Endothelial cell of hepatic sinusoid (primary cell): ENCODE measurements around the gene SHANK1.
"Not testable (repeated sequence)": the region's sequence is repeated elsewhere in the genome, so short reads cannot be mapped to it uniquely, and the experiment has no call there.

ENCODE experiments used
- in situ Hi-C: cut with HindIII; loops from 2 replicates; pipeline ENCODE4 v1.10.0; 2017; ENCODE audit warnings: low sequenced_read_pairs

The SHANK1 gene

DNA sequence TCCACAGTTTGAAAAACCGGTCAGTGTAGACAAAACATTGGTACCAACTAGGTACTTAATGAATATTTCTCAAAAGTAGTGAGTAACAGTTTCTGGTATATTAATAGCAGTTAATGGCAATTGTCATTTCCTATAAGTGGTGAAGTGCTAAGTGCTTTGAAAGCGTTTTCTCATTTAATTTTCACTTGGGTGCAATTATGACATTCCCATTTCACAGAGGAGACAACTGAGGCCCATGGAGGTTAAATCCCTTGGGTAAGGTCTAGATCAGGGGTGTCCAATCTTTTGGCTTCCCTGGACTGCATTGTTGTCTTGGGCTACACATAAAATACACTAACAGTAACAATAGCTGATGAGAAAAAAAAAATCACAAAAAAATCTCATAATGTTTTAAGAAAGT is 79.2 kb downstream of the SHANK1 start:
- in situ Hi-C loops, result no loop called here

DNA sequence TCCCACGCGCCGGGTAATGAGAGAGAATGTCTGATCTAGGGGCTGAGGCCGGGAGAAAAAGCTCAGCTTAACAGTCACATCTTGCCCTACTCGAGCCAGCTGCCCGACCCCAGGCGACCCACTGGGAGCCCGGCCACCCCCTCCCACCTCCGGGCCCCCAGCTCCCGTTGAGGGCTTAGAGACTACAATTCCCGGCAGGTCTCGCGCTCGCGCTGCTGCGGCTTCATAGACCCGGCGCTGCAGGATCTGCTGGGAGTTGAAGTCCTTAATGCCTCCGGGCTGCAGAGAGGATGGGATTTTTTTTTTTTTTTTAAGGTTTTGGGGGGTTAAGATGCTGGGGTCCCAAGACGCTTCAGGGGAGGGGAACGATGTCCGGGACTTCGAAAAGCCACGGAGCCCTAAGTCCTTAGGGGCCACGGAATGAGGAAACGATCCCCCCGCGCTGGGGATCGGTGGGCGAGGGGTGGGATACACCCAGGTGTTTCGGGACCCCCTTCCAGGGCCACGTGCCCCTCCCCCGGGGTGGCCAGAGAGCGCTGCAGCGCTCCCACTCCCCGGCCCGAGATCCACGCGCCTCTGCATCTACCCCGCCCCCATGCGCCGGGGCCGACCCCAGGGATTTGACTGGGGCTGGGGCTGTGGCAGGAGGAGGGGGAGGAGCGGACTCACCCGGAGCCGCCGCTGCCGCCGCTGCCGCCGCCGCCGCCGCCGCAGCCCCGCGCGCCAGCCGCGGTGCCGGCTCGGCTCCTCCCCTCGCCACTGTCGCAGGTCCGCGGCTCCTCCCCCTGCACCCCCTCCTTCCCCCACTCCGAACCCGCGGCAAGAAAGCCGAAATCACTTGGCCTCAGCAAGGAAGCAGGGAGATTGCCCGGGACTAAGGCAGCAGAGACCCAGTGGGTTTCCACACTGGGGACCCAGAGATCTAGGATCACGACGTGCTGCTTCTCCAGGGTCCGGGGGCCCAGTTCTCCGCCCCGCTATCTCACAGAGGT is 80.2 kb downstream of the SHANK1 start, which contains the start of gene SYT3:
Gene SYT3 (minus strand): TSS at position 761 of the 992 bp plus-strand sequence. CDS start 2,470 bp downstream, outside the sequence.
- in situ Hi-C loops, result no loop called here

DNA sequence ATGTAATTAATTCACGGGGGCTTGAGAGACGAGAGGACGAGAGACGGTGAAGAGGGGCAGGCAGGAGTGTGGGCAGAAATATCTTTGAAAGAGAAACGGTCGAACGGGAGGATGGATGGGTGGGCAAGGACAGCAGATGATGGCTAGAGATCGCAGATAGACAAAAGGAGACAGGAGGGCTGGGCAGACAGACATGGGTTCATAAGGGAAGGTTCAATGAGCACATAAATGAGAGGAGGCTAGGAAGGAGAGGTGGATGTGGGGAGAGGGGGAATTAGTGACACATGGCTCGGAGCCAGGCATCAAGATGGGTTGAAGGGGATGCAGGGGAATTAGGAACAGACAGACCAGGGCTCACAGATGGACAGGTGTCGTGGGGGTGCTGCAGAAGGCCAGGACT is 81.0 kb downstream of the SHANK1 start:
- in situ Hi-C loops, result no loop called here

DNA sequence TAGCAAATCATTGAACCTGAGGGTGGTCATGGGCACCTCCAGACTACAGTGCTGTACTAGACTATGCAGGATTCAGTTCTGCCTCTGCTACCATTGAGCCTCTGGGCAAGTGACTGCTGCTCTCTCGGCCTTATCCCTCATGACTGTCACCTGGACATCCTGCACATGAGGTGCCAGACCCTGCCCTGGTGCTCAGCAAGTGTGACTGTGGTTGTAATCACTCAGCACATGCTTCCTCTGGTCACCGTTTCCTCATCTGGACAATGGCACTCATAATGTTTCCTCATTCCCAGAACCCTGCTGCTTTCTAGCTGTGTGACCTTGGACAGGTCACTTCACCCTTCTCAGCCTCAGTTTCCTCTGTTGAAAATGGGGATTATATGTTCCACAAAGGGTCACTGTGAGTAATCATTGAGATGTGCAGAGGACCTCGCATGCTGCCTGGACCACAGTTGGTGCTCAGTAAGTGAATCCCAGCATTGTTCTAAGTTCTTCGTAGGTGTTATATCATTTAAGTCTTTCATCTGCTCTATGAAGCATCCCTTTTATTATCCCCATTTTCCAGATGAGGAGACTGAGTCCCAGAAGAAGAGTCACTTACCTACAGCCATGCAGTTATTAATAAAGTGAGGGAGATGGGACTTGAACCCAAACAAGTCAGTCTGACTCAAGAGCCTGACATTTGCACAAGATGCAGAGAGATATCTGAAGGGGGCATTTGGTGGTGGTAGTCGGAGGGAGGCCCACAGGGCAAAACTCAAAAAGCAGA is 83.1 kb downstream of the SHANK1 start:
- in situ Hi-C loops, result no loop called here

DNA sequence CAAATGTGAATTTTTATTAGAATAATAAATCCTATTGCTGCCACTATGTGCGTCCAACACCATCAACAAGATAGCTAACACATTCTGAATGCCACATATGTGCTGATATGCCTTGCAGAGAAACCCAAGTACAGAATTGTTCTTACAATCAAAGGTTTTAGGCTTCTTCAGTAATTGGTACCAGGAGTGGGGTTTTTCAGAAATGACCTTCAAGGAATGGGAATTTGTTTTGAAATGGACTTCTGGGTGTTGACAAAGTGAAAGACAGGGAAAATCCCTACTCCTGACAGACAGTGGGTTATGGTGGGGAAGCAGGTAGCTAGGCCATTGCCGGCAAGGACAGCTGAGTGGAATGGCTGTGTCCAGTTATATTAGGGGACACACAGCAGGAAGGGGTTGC is 85.6 kb downstream of the SHANK1 start:
- in situ Hi-C loops, result no loop called here

DNA sequence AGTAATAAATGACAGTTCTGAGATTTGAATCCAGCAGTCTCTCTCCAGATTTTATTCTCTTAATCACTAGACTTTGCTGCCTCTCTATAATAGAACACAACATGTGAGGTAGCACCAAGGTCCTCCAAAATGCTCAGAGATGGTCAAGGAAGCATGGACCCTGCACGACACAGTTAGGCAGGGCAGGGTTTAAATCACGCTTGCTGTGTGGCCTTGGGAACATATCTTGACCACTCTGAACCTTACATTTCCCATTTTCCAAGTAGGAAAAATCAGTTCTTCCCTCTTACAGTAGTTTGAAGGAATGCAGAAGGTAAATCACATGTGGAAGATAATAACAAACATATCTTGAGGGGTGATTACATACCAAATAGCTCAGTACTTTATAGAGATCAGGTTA is 86.2 kb downstream of the SHANK1 start:
- in situ Hi-C loops, result no loop called here

DNA sequence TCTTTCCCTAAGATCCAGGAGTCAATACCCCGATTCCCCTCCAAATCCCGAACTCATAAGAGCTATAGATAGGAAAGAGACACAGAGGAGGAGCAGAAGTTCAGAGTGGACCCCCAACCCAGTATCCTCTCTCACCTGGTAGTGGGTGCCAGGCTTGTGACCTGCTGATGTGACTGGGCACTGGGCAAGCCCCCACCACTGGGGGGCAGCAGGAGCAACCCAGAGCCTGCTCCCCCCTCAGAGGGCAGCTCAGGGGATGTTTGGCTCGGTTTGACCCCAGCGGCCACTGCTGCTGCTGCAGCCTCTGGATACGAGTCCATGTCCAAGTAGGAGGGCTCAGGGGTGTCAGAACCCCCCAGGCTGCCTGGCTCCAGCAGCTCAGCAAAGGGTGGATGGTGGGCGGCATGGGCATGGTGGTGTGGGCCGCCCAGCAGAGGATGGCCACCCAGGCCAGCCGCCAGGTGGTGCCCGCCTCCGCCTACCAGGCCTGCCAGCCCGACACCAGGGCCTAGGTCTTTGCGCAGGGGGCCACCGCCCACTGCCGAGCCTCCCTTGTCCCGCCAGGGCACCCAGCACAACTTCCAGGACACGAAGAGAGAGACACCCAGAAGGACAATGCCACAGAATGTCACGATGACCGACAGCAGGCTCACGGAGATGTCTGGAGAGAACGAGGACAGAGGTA is 87.3 kb downstream of the SHANK1 start:
- in situ Hi-C loops, result no loop called here

DNA sequence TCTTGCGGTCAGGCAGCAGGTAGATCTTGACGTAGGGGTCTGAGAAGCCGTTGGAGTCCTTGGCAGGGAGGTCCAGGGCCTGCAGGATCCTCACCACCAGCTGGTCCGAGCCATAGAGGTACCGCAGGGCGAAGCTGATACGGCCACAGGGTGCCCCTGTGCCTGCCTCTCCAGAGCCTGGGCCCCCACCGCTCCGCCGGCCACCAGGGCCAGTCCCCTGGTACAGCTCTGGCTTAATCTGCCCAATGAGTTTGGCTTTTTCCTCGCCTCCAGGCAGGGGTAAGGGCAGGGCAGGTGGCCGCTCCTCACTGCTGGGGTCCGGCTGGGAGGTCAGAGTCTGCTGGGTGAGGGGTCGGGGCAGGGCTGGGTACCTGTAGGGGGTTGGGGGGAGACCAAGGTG is 89.8 kb downstream of the SHANK1 start:
- in situ Hi-C loops, result no loop called here

DNA sequence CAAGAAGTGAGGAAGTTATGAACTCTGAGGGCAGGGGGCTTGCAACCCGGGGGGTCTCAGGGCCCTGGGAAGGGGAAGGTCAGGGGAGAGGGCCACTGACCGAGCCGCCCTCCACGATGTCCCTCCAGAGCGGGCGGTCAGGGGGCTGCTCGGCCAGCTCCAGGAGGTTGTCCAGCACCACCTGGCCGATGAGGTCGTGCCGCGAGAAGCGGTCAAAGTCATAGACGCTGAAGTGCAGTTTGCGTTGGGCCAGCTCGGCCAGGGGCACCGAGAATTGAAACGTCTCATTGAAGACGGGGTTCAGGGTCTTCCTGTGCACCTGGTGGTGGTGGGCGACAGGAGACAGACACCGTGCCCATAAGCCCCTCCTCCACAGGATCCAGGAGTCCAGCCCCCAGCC is 90.4 kb downstream of the SHANK1 start:
- in situ Hi-C loops, result no loop called here

DNA sequence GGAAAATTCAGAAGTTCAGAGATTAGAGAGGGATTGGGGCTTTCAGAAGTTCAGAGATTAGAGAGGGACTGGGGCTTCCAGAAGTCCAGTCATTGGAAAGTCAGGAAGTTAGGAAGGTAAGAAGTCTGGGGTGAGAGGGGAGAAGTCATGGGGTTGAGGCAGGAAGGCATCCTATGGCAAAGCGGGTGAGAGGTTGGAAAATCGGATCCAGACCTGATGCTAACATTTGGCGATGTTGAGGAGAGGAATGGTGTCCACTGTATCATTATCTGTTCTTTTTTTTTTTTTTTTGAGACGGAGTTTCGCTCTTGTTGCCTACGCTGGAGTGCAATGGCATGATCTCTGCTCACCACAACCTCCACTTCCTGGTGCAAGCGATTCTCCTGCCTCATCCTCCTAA is 91.1 kb downstream of the SHANK1 start:
- in situ Hi-C loops, result no loop called here

DNA sequence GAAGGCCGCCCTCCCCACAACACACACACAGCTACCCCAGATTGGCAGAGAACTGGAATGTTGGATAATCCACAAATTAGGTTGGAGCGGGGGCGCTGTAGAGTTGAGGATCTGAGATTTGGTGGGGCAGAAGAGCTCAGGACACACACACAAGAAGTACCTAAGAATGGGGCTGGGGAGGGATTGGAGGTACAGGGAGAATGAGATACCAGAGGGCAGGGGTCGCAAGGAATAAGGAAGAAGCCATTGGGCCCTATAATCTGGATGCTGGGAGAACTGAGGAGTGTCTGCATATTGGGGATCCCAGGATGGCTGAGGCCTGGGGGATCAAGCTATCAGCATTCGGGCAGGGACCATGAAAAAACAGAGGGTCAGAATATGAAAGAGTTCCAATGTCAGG is 91.5 kb downstream of the SHANK1 start:
- in situ Hi-C loops, result no loop called here

DNA sequence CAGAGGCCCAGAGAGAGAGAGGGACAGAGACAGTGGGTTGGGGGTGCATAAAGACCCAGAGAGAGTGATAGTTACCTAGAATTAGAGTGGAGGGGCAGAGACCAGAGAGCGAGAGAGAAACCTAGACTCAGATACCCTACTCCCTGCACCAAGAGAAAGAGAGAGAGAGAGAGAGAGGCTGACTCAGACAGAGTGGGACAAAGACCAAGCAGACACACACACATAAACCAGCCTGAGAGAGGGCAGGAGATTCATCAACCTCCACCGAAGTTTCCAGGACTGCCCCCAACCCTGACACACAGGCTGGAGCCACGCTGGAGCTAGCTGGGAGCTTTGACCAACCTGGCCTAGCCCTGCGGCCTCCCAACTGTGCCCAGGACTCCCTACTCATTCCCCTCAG is 92.8 kb downstream of the SHANK1 start:
- in situ Hi-C loops, result no loop called here

DNA sequence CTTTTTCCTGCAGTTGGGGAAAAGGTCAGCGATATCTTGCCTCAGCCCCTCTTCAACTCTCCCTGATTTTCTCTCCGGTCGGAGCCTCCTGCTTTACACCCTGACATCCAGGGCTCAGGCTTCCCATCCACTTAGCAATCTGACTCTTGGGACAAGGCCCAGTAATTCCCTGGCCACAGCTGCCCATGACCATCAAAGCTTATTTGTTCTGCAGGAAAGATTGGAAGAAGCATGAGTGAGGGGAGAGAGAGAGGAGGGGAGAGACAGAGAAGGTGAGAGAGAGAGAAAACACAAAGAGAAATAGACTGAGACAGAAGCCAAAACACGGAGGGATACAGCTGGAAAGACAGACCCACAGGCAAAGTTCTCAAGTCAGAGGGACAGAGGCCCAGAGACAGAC is 93.6 kb downstream of the SHANK1 start:
- in situ Hi-C loops, result no loop called here

DNA sequence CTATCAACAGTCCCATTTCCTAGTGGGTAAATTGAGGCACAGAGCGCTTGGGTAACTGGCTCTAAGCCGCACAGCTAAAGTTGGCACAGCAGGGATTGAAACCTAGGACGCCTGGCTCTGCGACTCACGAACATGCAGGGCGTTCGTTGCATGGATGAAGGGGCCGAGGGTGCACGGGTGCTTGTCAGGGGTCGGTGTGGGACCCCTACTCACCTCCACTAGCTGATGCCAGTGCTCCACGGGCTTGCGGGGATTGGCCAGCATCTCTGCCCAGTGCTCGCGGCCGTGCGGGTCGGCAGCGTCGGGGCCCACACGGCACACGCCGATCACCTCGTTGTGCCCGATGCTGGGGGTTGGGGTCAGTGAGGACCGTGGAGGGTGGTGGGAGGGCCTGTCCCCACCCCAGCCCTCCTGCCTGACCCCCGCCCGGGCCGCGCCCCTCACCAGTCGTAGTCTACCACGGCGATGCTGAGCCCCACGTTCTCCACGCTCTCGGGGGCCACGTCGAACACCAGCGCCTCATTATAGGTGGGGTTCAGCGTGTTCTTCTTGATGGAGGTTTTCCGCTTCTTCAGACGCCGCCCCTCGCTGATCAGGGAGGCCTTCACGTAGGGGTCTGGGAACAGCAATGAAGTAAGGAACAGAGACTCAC is 94.5 kb downstream of the SHANK1 start:
- in situ Hi-C loops, result no loop called here

DNA sequence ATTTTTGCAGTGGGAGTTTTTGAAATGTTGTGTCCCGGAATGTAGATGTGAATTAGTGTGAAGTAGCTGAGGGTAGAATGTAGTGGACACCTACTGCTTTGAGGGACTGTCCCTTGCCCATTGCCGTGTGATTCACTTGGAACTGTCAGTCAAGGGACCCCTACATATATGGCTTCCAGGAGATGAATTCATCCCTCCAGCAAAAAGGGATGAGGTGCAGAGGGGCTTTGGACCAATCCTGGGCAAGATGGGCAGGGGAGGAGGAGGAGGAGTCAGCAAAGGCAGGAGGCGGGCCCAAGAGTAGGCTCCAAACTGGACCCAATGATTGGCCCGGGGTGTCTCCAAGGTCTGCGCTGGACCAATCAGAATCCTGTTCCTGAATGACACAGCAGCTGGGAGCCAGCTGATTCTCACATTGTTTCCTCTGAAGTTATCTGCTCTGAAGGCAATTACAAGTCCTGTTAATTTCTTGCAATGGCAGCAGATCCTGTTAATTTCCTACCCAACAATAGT is 99.2 kb downstream of the SHANK1 start:
- in situ Hi-C loops, result not testable (repeated sequence)

DNA sequence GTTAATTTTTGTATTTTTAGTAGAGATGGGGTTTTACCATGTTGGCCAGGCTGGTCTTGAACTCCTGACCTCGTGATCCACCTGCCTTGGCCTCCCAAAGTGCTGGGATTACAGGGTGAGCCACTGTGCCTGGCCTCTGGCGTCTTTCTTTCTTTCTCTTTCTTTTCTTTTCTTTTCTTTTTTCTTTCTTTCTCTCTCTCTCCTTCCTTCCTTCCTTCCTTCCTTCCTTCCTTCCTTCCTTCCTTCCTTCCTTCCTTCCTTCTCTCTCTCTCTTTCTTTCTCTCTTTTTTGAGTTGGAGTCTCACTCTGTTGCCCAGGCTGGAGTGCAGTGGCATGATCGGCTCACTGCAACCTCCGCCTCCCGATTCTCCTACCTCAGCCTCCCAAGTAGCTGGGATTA is 100.4 kb downstream of the SHANK1 start:
- in situ Hi-C loops, result not testable (repeated sequence)

DNA sequence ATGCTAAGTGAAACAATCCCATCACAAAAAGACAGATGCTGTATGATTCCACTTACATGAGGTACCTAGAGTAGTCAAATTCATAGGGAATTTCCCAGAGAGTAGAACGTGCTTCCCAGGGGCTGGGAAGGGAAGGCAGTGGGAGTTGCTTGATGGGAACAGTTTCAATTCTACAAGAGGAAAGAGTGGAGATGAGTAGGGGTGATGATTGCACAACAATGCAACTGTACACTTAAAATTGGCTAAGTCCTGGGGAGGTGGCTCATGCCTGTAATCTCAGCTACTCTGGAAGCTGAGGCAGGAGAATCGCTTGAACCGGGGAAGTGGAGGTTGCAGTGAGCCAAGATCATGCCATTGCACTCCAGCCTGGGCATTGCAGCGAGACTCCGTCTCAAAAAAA is 101.2 kb downstream of the SHANK1 start:
- in situ Hi-C loops, result not testable (repeated sequence)

DNA sequence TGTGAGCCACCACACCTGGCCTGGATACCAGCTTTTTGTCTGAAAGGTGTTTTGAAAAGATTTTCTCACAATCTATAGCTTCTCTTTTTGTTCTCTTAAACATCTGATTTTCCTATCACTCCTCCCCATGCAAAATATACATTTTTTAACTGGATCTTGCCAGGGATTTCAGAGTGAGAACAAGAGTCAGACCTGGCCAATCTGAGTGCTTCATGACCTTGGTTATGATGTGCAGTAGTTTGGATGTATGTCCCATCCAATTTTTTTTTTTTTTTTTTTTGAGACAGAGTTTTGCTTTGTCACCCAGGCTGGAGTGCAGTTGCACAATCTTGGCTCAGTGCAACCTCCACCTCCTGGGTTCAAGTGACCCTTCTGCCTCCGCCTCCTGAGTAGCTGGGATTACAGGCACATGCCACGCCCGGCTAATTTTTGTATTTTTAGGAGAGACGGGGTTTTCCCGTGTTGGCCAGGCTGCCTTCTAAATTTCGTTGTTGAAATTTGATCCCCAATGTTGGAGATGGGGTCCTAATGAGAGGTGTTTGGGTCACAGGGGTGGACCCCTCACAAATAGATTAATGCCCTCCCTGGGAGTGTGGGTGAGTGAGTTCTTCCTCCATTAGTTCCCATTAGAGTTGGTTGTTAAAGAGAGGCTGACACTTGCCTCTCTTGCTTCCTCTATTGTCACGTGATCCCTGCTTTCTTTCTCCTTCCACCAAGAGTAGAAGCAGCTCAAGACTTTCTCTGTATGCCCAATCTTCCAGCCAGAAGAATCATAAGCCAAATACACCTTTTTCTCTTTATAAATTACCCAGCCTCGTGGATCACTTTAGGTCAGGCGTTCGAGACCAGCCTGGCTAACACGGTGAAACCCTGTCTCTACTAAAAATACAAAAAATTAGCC is 106.8 kb downstream of the SHANK1 start:
- in situ Hi-C loops, result not testable (repeated sequence)
